UCSD-AML1 (cell line): Measurements from ENCODE around the gene SPTY2D1.
A peak's percentile ranks its signal among the peaks of the same experiment; 100 is the strongest.
"Not testable (repeated sequence)": the region's sequence is repeated elsewhere in the genome, so short reads cannot be mapped to it uniquely, and the experiment has no call there.

Experiments
- DNase-seq: peaks from one replicate; lab custom pipeline; 2025; ENCODE audit not compliant: unreplicated experiment; lab: John Stamatoyannopoulos, UW

Gene SPTY2D1

GRCh38 chr11:18618342-18619025, 15.7 kb downstream of the SPTY2D1 start:
- DNase-seq = no peak

- DNase-seq = no peak
Observed at GRCh38 chr11:18617688-18618341, 16.3 kb downstream of the SPTY2D1 start.

GRCh38 chr11:18615628-18616392, 18.3 kb downstream of the SPTY2D1 start:
- DNase-seq = no peak

- no peak for DNase-seq
Observed at GRCh38 chr11:18614667-18615066, 19.5 kb downstream of the SPTY2D1 start.

- DNase-seq = no peak
Observed at GRCh38 chr11:18612394-18612793, 21.7 kb downstream of the SPTY2D1 start.

- no peak for DNase-seq
Observed at GRCh38 chr11:18611196-18611595, 22.9 kb downstream of the SPTY2D1 start.

- no peak for DNase-seq
Observed at GRCh38 chr11:18608376-18608775, 25.8 kb downstream of the SPTY2D1 start.

GRCh38 chr11:18600915-18601569, 33.1 kb downstream of the SPTY2D1 start:
- no peak for DNase-seq

GRCh38 chr11:18599739-18600230, 34.4 kb downstream of the SPTY2D1 start, which contains the start of gene MISFA:
Gene MISFA, plus strand, starts transcription at chr11:18599789. Its CDS starts 140 bp downstream, at chr11:18599929.
- DNase-seq = no peak

- DNase-seq = no peak
Observed at GRCh38 chr11:18594999-18595749, 39.0 kb downstream of the SPTY2D1 start.

- DNase-seq = not testable (repeated sequence)
Observed at GRCh38 chr11:18594088-18594487, 40.1 kb downstream of the SPTY2D1 start.

GRCh38 chr11:18590571-18590970, 43.6 kb downstream of the SPTY2D1 start:
- DNase-seq = no peak

GRCh38 chr11:18588297-18589252, 45.6 kb downstream of the SPTY2D1 start, which contains the start of gene UEVLD:
Gene UEVLD, minus strand, starts transcription at chr11:18588734. Its CDS starts 80 bp downstream, at chr11:18588654.
- DNase-seq = peak; percentile 90

GRCh38 chr11:18581825-18582224, 52.3 kb downstream of the SPTY2D1 start:
- DNase-seq = no peak

- no peak for DNase-seq
Observed at GRCh38 chr11:18580113-18580766, 53.9 kb downstream of the SPTY2D1 start.

GRCh38 chr11:18578975-18579598, 55.1 kb downstream of the SPTY2D1 start:
- DNase-seq = no peak

- DNase-seq = no peak
Observed at GRCh38 chr11:18575361-18575760, 58.8 kb downstream of the SPTY2D1 start.

GRCh38 chr11:18567081-18567480, 67.1 kb downstream of the SPTY2D1 start:
- no peak for DNase-seq
